ENCODE results near the gene TTF1. TPM values are rescaled to one million over a fixed set of nuclear protein-coding genes. Genes with fewer than 3 reads are reported as not detected.

The TTF1 gene
- total RNA-seq, 1 experiment from 2014 or later = 18.4 TPM

Other genes starting within 250 kb of the TTF1 start
- 0.14 and 0.37 TPM in 2 replicates for gene NTNG2, start 244.8 kb downstream of the TTF1 start, total RNA-seq (2014; rRNA removed; shearing (Covaris generic))
- 17.5 and 26.9 TPM in 2 replicates for gene SETX, start 51.9 kb downstream of the TTF1 start, total RNA-seq (2014; rRNA removed; shearing (Covaris generic))
- gene CFAP77, start 3.4 kb upstream of the TTF1 start, total RNA-seq (2014; rRNA removed; shearing (Covaris generic)) = not detected in 2 replicates
- gene BARHL1, start 175.8 kb upstream of the TTF1 start, total RNA-seq (2014; rRNA removed; shearing (Covaris generic)) = not detected in 2 replicates

All from G401 (cell line).